PFSK-1 (cell line): ENCODE measurements around the gene TMC1.

Source experiments
- FOXP2 ChIP-seq: optimal IDR thresholded peaks from 2 replicates; pipeline ENCODE3; 2011; ENCODE audit warnings: borderline replicate concordance, control low read depth, inconsistent platforms; ENCODE audit not compliant: insufficient read depth; ENCODE audit errors: extremely low read length, extremely low read depth
- POLR2AphosphoS5 ChIP-seq: IDR thresholded peaks from 2 replicates; pipeline ENCODE4 v1.6.1; 2012; ENCODE audit warnings: low read depth, mild to moderate bottlenecking, control low read depth, low read length, moderate library complexity
- SIN3A ChIP-seq: IDR thresholded peaks from 2 replicates; pipeline ENCODE4 v1.6.1; 2012; ENCODE audit warnings: mild to moderate bottlenecking, low read length, moderate library complexity, borderline replicate concordance; ENCODE audit not compliant: insufficient read depth
- TAF1 ChIP-seq: IDR thresholded peaks from 2 replicates; pipeline ENCODE4 v1.6.1; 2012; ENCODE audit warnings: low read length, control low read depth, borderline replicate concordance; ENCODE audit not compliant: insufficient read depth
- TF ChIP-seq, protein P1 (sequence below), 2 experiments: IDR thresholded peaks; 2 replicates each; pipeline versions ENCODE4 v1.6.1 to v1.8.0; 2011 to 2012; ENCODE audit warnings: low read depth in 2 of 2, low read length in 2 of 2, control low read depth in 1 of 2, inconsistent platforms in 1 of 2, mild to moderate bottlenecking in 1 of 2, moderate library complexity in 1 of 2; ENCODE audit not compliant: insufficient read depth in 1 of 2

The TMC1 gene

DNA sequence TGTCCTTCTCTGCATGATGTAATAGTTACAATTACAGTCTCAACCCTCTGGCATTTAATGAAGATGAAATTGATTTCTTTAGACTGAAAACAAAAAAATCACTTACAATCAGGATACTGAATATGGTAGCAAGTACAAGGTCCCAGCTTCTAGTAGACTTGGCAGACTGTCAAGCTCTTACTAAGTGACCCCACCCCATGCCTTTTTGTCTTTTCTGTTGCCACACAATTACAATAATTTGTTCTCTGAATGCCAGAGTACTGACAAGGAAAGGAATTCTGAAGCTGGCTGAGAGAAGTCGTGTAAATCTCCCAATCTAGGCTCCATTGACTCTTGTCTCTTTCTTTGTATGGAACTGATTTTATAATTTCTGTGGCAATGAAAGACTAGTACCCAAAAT, 154.2 kb downstream of the TMC1 start:
- TF ChIP-seq POLR2AphosphoS5 (no peak), SIN3A (no peak), TAF1 (no peak), FOXP2 (no peak)
- TF ChIP-seq, protein P1, sequence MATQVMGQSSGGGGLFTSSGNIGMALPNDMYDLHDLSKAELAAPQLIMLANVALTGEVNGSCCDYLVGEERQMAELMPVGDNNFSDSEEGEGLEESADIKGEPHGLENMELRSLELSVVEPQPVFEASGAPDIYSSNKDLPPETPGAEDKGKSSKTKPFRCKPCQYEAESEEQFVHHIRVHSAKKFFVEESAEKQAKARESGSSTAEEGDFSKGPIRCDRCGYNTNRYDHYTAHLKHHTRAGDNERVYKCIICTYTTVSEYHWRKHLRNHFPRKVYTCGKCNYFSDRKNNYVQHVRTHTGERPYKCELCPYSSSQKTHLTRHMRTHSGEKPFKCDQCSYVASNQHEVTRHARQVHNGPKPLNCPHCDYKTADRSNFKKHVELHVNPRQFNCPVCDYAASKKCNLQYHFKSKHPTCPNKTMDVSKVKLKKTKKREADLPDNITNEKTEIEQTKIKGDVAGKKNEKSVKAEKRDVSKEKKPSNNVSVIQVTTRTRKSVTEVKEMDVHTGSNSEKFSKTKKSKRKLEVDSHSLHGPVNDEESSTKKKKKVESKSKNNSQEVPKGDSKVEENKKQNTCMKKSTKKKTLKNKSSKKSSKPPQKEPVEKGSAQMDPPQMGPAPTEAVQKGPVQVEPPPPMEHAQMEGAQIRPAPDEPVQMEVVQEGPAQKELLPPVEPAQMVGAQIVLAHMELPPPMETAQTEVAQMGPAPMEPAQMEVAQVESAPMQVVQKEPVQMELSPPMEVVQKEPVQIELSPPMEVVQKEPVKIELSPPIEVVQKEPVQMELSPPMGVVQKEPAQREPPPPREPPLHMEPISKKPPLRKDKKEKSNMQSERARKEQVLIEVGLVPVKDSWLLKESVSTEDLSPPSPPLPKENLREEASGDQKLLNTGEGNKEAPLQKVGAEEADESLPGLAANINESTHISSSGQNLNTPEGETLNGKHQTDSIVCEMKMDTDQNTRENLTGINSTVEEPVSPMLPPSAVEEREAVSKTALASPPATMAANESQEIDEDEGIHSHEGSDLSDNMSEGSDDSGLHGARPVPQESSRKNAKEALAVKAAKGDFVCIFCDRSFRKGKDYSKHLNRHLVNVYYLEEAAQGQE (IDR thresholded peaks at IDR 0.05; ENCODE audit: insufficient read depth in 1 of 2, low read depth in 2 of 2, low read length in 2 of 2) = no peak

DNA sequence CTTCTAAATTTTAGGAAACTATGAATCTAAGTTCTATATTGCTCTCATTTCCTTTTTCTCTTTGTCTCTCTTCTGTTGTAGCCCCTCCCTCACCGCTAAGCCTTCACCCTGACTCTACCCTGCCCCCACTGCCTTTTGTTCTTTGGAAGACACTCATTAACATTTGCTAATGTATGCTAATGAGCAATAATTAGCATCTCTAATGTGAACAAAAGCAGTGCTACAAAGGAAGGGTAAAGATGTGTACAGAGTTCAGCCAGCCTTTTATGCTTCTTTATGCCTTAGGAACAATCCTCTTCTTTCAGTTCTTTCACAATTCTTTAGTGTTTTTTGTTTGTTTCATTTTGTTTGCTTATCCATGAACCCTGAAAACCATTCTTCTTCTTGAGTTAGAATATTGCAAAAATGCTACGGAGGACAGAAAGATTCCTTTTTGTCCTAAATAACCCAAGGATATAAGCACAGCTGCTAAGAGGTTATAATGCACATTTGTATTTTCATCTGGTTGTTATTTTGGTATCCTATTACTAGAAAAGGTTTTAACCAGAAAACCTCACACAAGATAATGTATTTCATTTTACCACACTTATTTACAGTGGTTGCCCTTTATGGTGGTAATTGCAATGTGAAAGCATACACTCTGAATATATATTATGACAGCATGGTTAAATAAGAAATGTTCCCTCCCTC, 159.3 kb downstream of the TMC1 start:
- TF ChIP-seq SIN3A (no peak), TAF1 (no peak), POLR2AphosphoS5 (no peak), FOXP2 (no peak)
- TF ChIP-seq, protein P1 (IDR thresholded peaks at IDR 0.05; ENCODE audit: insufficient read depth in 1 of 2, low read depth in 2 of 2, low read length in 2 of 2) = no peak

DNA sequence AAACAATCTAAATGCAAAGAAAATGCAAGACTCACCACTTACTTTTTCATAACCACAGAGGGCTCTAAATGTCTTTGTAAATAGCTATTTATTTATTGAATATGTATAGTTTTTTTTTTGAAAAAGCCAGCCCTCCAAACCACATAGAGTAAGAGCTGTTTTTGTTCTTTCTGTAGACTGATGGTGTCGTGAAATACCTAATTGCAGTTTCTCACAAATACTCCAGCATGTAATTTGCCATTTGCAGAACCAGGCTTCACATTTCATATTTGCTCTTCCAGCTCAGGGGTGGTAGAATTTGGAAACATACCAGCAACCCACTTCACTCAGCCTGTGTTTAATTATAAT, 159.8 kb downstream of the TMC1 start:
- TF ChIP-seq FOXP2 = no peak
- TF ChIP-seq, protein P1 (IDR thresholded peaks at IDR 0.05; ENCODE audit: insufficient read depth in 1 of 2, low read depth in 2 of 2, low read length in 2 of 2) = no peak
- TF ChIP-seq TAF1 = no peak
- TF ChIP-seq POLR2AphosphoS5 = no peak
- TF ChIP-seq SIN3A = no peak

DNA sequence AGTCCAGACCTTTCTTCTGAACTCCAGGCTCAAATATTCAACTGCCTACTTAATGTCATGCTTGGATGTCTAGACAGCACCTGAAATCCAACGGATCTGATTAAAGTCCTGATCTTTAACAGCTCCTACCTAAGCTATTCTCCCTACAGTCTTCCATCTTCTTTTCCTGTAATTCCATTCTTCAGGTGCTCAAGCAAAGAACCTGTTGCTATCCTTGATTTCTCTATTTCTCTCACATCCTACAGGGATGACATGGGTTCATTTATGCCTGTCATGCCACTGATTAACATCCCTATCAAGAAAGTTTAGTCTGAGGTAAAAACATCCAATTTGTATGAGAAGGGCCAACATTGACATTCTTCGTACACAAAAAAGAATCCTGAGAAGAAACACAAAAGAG, 163.2 kb downstream of the TMC1 start:
- no peak for TF ChIP-seq FOXP2
- no peak for TF ChIP-seq SIN3A
- TF ChIP-seq POLR2AphosphoS5 = no peak
- TF ChIP-seq, protein P1 (IDR thresholded peaks at IDR 0.05; ENCODE audit: insufficient read depth in 1 of 2, low read depth in 2 of 2, low read length in 2 of 2) = no peak
- no peak for TF ChIP-seq TAF1
